ENCODE data around the gene LRRK1. TPM values are rescaled to one million over a fixed set of nuclear protein-coding genes. Genes with fewer than 3 reads are reported as not detected.

The LRRK1 gene
- total RNA-seq, 4 donors from 2014 or later, result 17.0 to 46.3 (median 26.4) TPM

GRCh38 chr15:101097111-101097510 is 178.0 kb downstream of the LRRK1 start:
- Histone ChIP-seq H3K27ac (no peak overlapping the region), H3K36me3 (no peaks in the 10 kb centered on the region), H3K27me3 (no peaks in the 10 kb centered on the region), H3K9me3 (no peaks in the 10 kb centered on the region), H3K4me3 (no peak overlapping the region), H3K4me1 (peaks cover 6% of the 10 kb centered on the region)
- TF ChIP-seq EP300 (IDR thresholded peaks at IDR 0.05) (no peak), POLR2AphosphoS5 (IDR thresholded peaks at IDR 0.05) (no peak), POLR2A (IDR thresholded peaks at IDR 0.05) (no peak)
- TF ChIP-seq, protein P1, sequence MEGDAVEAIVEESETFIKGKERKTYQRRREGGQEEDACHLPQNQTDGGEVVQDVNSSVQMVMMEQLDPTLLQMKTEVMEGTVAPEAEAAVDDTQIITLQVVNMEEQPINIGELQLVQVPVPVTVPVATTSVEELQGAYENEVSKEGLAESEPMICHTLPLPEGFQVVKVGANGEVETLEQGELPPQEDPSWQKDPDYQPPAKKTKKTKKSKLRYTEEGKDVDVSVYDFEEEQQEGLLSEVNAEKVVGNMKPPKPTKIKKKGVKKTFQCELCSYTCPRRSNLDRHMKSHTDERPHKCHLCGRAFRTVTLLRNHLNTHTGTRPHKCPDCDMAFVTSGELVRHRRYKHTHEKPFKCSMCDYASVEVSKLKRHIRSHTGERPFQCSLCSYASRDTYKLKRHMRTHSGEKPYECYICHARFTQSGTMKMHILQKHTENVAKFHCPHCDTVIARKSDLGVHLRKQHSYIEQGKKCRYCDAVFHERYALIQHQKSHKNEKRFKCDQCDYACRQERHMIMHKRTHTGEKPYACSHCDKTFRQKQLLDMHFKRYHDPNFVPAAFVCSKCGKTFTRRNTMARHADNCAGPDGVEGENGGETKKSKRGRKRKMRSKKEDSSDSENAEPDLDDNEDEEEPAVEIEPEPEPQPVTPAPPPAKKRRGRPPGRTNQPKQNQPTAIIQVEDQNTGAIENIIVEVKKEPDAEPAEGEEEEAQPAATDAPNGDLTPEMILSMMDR (IDR thresholded peaks at IDR 0.05), result no peak
- 94% methylated on average over 14 of the region's 14 CpGs for WGBS
- DNase-seq (ENCODE audit: low spot score in 2 of 2), result no peak

GRCh38 chr15:101099183-101099582 is 180.0 kb downstream of the LRRK1 start:
- no peak for DNase-seq (ENCODE audit: low spot score in 2 of 2)
- TF ChIP-seq EP300 (IDR thresholded peaks at IDR 0.05) (no peak), POLR2AphosphoS5 (IDR thresholded peaks at IDR 0.05) (no peak), POLR2A (IDR thresholded peaks at IDR 0.05) (no peak)
- TF ChIP-seq, protein P1 (IDR thresholded peaks at IDR 0.05), result no peak
- Histone ChIP-seq H3K4me1 (no peaks in the 10 kb centered on the region), H3K9me3 (no peaks in the 10 kb centered on the region), H3K27me3 (no peaks in the 10 kb centered on the region), H3K36me3 (no peaks in the 10 kb centered on the region), H3K27ac (no peak overlapping the region), H3K4me3 (no peak overlapping the region)
- WGBS, result 62% methylated on average over 10 of the region's 10 CpGs

GRCh38 chr15:101100118-101100517 is 181.0 kb downstream of the LRRK1 start:
- no peaks in the 10 kb centered on the region for H3K4me1 ChIP-seq
- H3K27me3 ChIP-seq, result no peaks in the 10 kb centered on the region
- no peak overlapping the region for H3K27ac ChIP-seq
- DNase-seq (ENCODE audit: low spot score in 2 of 2), result no peak
- TF ChIP-seq, protein P1 (IDR thresholded peaks at IDR 0.05), result no peak
- TF ChIP-seq POLR2AphosphoS5 (IDR thresholded peaks at IDR 0.05) (no peak), POLR2A (IDR thresholded peaks at IDR 0.05) (no peak), EP300 (IDR thresholded peaks at IDR 0.05) (no peak)
- no peaks in the 10 kb centered on the region for H3K36me3 ChIP-seq
- WGBS, result 95% methylated on average over 15 of the region's 15 CpGs
- no peak overlapping the region for H3K4me3 ChIP-seq
- no peaks in the 10 kb centered on the region for H3K9me3 ChIP-seq

GRCh38 chr15:101100593-101101442 is 181.7 kb downstream of the LRRK1 start:
- Histone ChIP-seq H3K9me3 (no peaks in the 10 kb centered on the region), H3K4me3 (no peak overlapping the region), H3K36me3 (no peaks in the 10 kb centered on the region), H3K4me1 (no peaks in the 10 kb centered on the region), H3K27ac (no peak overlapping the region), H3K27me3 (no peaks in the 10 kb centered on the region)
- no peak for DNase-seq (ENCODE audit: low spot score in 2 of 2)
- 94% methylated on average over 18 of the region's 29 CpGs for WGBS
- no peak for TF ChIP-seq POLR2A (IDR thresholded peaks at IDR 0.05)
- no peak for TF ChIP-seq POLR2AphosphoS5 (IDR thresholded peaks at IDR 0.05)
- TF ChIP-seq, protein P1 (IDR thresholded peaks at IDR 0.05), result no peak
- TF ChIP-seq EP300 (IDR thresholded peaks at IDR 0.05), result no peak

- TF ChIP-seq POLR2A (IDR thresholded peaks at IDR 0.05), result no peak
- TF ChIP-seq, protein P1 (IDR thresholded peaks at IDR 0.05), result no peak
- no peak for TF ChIP-seq POLR2AphosphoS5 (IDR thresholded peaks at IDR 0.05)
- TF ChIP-seq EP300 (IDR thresholded peaks at IDR 0.05), result no peak
- no peak overlapping the region for H3K27ac ChIP-seq
- no peak overlapping the region for H3K4me3 ChIP-seq
- H3K4me1 ChIP-seq, result no peaks in the 10 kb centered on the region
- no peaks in the 10 kb centered on the region for H3K9me3 ChIP-seq
- no peaks in the 10 kb centered on the region for H3K27me3 ChIP-seq
- DNase-seq (ENCODE audit: low spot score in 2 of 2), result no peak
- 100% methylated on average over 3 of the region's 3 CpGs for WGBS
- H3K36me3 ChIP-seq, result no peaks in the 10 kb centered on the region
Measured at GRCh38 chr15:101101676-101102075, 182.5 kb downstream of the LRRK1 start.
